ENCODE results near the gene AP1S1.

GRCh38 chr7:101124376-101125056, 29.8 kb upstream of the AP1S1 start:
- TF ChIP-seq CTCF (IDR thresholded peaks at IDR 0.05 in 4 of 5, conservative IDR thresholded peaks at IDR 0.05 in 1 of 5) (no peak), POLR2A (IDR thresholded peaks at IDR 0.05) (no peak)

All from gastrocnemius medialis (tissue), 4 donors.